Measurements from ENCODE around the gene IL22RA2. TPM values are rescaled to one million over a fixed set of nuclear protein-coding genes. Genes with fewer than 3 reads are reported as not detected.

IL22RA2 gene
- total RNA-seq, 1 donor from 2014 or later = not detected

DNA sequence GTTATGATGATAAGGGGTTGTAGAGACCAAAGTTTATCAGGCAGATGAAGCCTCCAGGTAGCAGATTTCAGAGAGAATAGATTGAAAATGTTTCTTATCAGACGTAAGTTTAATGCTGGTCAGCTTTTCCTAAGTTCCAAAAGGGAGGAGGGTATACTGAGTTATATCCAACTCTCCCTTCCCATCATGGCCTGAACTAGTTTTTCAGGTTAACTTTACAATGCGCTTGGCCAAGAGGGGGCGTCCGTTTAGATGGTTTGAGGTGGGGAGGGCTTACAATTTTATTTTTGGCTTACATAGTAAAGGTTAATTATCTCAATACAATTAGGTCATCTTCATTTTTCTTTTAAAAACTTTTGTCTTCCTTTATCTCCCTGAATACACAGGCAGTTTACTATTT, 19.4 kb upstream of the IL22RA2 start:
- intact Hi-C loops (cut with micrococcal nuclease) = no loop called here
- Mint-ChIP-seq H3K27ac (no peak overlapping the region), H3K36me3 (ENCODE audit: low read depth) (peaks cover 17% of the 10 kb centered on the region), H3K9me3 (peaks cover 4% of the 10 kb centered on the region), H3K4me1 (peaks cover 19% of the 10 kb centered on the region), H3K4me3 (no peak overlapping the region), H3K27me3 (no peaks in the 10 kb centered on the region)
- ATAC-seq (ENCODE audit: low read depth) (no peak), DNase-seq (no peak)
- CTCF ChIA-PET = no interaction called here
- TF ChIP-seq, protein P1, sequence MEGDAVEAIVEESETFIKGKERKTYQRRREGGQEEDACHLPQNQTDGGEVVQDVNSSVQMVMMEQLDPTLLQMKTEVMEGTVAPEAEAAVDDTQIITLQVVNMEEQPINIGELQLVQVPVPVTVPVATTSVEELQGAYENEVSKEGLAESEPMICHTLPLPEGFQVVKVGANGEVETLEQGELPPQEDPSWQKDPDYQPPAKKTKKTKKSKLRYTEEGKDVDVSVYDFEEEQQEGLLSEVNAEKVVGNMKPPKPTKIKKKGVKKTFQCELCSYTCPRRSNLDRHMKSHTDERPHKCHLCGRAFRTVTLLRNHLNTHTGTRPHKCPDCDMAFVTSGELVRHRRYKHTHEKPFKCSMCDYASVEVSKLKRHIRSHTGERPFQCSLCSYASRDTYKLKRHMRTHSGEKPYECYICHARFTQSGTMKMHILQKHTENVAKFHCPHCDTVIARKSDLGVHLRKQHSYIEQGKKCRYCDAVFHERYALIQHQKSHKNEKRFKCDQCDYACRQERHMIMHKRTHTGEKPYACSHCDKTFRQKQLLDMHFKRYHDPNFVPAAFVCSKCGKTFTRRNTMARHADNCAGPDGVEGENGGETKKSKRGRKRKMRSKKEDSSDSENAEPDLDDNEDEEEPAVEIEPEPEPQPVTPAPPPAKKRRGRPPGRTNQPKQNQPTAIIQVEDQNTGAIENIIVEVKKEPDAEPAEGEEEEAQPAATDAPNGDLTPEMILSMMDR (IDR thresholded peaks at IDR 0.05) = no peak
- POLR2A ChIA-PET = interaction anchor here (0.5 kb wide), 1 partner anchor 86 kb away, joined by 4 read pairs; no protein-coding TSS in a partner anchor

DNA sequence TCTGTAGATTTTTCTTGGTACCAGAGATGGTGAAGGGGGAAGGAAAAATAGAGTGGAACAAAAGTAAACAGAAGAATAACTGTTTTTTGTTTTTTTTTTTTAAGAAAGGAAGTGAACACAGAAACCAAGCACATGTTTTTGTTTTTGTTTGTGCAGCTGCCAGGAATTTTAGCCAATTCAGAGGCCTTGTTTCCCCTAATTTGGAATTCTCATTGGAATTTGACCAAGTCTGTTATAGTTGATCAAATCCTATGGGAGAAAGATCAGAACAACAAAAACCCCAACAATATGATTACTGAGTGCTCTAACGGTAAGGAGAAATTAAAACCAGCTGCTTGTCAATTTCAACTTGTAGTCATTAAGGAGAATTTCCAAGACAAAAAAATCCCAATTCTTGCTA, 18.2 kb upstream of the IL22RA2 start:
- Mint-ChIP-seq H3K4me1 (peaks cover 10% of the 10 kb centered on the region), H3K27me3 (no peaks in the 10 kb centered on the region), H3K4me3 (no peak overlapping the region), H3K27ac (no peak overlapping the region), H3K36me3 (ENCODE audit: low read depth) (peaks cover 11% of the 10 kb centered on the region), H3K9me3 (peaks cover 4% of the 10 kb centered on the region)
- CTCF ChIA-PET = interaction anchor here (0.7 to 1.4 kb wide), 3 partner anchors 20 to 97 kb away, joined by 3 to 4 read pairs (median 3); no protein-coding TSS in a partner anchor
- DNase-seq (no peak), ATAC-seq (ENCODE audit: low read depth) (no peak)
- POLR2A ChIA-PET = no interaction called here
- intact Hi-C loops (cut with micrococcal nuclease) = loop anchor here (2.0 kb wide), 1 partner anchor 15 kb away; no protein-coding TSS in a partner anchor
- TF ChIP-seq, protein P1 (IDR thresholded peaks at IDR 0.05) = no peak

DNA sequence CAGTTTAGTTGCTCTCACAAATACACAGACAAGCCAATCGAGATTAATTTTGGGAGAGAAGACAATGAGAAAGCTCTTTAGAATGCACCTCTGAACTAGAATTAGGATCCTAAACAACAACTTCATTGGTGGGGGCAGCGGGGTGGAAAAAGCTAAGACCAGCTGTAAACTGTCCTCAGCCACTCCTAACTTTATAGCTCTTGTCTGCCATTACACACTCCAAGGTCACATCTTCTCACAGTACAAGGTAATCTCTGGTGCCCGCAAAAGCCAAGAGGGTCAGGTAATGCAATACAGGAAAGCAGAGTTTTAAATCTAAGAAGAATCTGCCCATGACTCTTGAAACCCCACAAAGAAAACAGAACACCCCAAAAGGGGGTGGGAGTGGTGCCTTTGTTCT, 17.8 kb upstream of the IL22RA2 start:
- Mint-ChIP-seq H3K9me3 (peaks cover 4% of the 10 kb centered on the region), H3K4me3 (no peak overlapping the region), H3K27ac (no peak overlapping the region), H3K4me1 (peaks cover 6% of the 10 kb centered on the region), H3K27me3 (no peaks in the 10 kb centered on the region), H3K36me3 (ENCODE audit: low read depth) (peaks cover 8% of the 10 kb centered on the region)
- no peak for DNase-seq
- ChIA-PET POLR2A (no interaction called here), CTCF (interaction anchor here (1.1 to 1.4 kb wide), 3 partner anchors 19 to 123 kb away, joined by 3 read pairs; no protein-coding TSS in a partner anchor)
- intact Hi-C loops (cut with micrococcal nuclease) = loop anchor here (2.0 kb wide), 1 partner anchor 14 kb away; no protein-coding TSS in a partner anchor
- no peak for ATAC-seq (ENCODE audit: low read depth)
- TF ChIP-seq, protein P1 (IDR thresholded peaks at IDR 0.05) = no peak

DNA sequence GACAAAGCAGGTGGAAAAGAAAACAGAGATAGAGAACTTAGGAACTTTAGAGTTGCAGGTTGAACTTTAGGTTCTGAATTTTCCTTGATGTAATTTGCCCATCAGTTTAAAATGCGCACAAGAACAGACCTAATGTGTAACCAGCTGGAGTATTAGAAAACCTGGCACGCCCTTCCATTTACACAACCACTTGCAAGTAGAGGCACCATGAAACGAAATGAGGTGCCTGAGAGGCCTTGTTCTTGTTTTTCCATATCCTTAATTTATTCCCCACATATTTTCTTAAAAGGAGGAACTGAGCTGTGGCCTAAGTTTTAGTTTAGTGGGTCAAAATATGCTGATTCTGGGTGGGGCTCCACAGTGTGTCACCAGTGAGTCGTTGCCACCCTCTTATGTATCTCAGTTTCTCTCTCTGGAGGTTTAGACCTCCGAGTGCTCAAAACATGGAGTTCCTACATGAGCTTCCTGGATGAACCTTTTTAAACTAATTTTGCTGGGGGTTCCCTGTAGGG, 17.2 kb upstream of the IL22RA2 start:
- Mint-ChIP-seq H3K27me3 (no peaks in the 10 kb centered on the region), H3K4me3 (no peak overlapping the region), H3K4me1 (peaks cover under 1% of the 10 kb centered on the region), H3K9me3 (peaks cover 4% of the 10 kb centered on the region), H3K27ac (no peak overlapping the region), H3K36me3 (ENCODE audit: low read depth) (peaks cover 2% of the 10 kb centered on the region)
- TF ChIP-seq, protein P1 (IDR thresholded peaks at IDR 0.05) = no peak
- DNase-seq (no peak), ATAC-seq (ENCODE audit: low read depth) (no peak)
- ChIA-PET CTCF (interaction anchor here (1.1 to 1.4 kb wide), 3 partner anchors 19 to 124 kb away, joined by 3 read pairs; no protein-coding TSS in a partner anchor), POLR2A (interaction anchor here (1.1 kb wide), 1 partner anchor 83 kb away, joined by 3 read pairs; no protein-coding TSS in a partner anchor)
- intact Hi-C loops (cut with micrococcal nuclease) = loop anchor here (2.0 kb wide), 1 partner anchor 14 kb away; no protein-coding TSS in a partner anchor

DNA sequence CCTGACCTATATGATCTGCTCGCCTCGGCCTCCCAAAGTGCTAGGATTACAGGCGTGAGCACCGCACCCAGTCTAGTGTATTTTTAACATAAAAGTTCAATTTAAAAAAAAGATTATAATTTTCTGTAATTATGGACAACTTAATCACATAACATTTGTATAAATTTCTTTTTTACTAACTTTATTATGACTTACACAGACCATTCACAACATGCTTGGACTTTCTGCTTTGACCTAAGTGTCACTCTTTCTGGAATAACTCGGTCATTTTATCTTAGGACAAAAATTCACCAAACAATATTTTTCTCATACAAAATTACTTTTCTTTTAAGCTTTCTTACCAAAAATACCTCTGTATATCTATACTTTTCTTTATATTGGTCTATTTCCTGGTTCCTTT, 15.4 kb upstream of the IL22RA2 start:
- CTCF ChIA-PET = no interaction called here
- no peaks in the 10 kb centered on the region for H3K4me1 Mint-ChIP-seq
- H3K9me3 Mint-ChIP-seq = peaks cover 9% of the 10 kb centered on the region

More for the DNA sequence above, 15.4 kb upstream of the IL22RA2 start:
- ATAC-seq (ENCODE audit: low read depth) = no peak
- Mint-ChIP-seq H3K36me3 (ENCODE audit: low read depth) (peaks cover 4% of the 10 kb centered on the region), H3K27me3 (no peaks in the 10 kb centered on the region), H3K4me3 (no peak overlapping the region), H3K27ac (no peak overlapping the region)
- DNase-seq = no peak
- POLR2A ChIA-PET = interaction anchor here (0.6 kb wide), 1 partner anchor 719 kb away, joined by 4 read pairs; no protein-coding TSS in a partner anchor
- intact Hi-C loops (cut with micrococcal nuclease) = no loop called here
- TF ChIP-seq, protein P1 (IDR thresholded peaks at IDR 0.05) = no peak

Data from activated B cell treated with CpG ODN at 0.5 μM for 24 hours (primary cell).